ENCODE results near the gene TNS3. TPM values are rescaled to one million over a fixed set of nuclear protein-coding genes. Genes with fewer than 3 reads are reported as not detected.

TNS3 gene
- total and polyA plus RNA-seq, 2 donors (not counting 1 experiment from before 2014, with no cell fraction given), result 11.4 to 77.5 TPM

GRCh38 chr7:47557694-47558670 is 23.9 kb downstream of the TNS3 start:
- DNase-seq (no peak), ATAC-seq (ENCODE audit: low read depth) (no peak)
- no peak overlapping the region for H3K27ac ChIP-seq (ENCODE audit: low read length in 2 of 2)
- ChIA-PET POLR2A (no interaction called here), CTCF (no interaction called here)
- no peak for TF ChIP-seq EZH2 (IDR thresholded peaks at IDR 0.05; ENCODE audit: borderline replicate concordance, insufficient read depth, low read depth, low read length, poor library complexity, severe bottlenecking)
- no peak for TF ChIP-seq CTCF (IDR thresholded peaks at IDR 0.05)
- Mint-ChIP-seq H3K27ac (no peak overlapping the region), H3K9me3 (ENCODE audit: insufficient read depth) (no peaks in the 10 kb centered on the region), H3K4me1 (peaks cover 15% of the 10 kb centered on the region), H3K4me3 (no peak overlapping the region), H3K27me3 (no peaks in the 10 kb centered on the region)
- H3K4me3 ChIP-seq (ENCODE audit: control extremely low read depth in 1 of 5, extremely low read depth in 1 of 5, insufficient read depth in 1 of 5, low read depth in 2 of 5, low read length in 4 of 5), result no peak overlapping the region
- no peaks in the 10 kb centered on the region for H3K27me3 ChIP-seq (replicated peaks in 1 of 4; ENCODE audit: control extremely low read depth in 1 of 4, control insufficient read depth in 3 of 4, insufficient read depth in 4 of 4, low read length in 3 of 4)
- intact Hi-C loops (cut with micrococcal nuclease), result no loop called here
- peaks cover 0 to 5% (median 2%) of the 10 kb centered on the region in 3 donors for H3K9me3 ChIP-seq (ENCODE audit: control extremely low read depth in 1 of 3, control insufficient read depth in 2 of 3, insufficient read depth in 1 of 3, low read length in 2 of 3)
- H2AFZ ChIP-seq (ENCODE audit: insufficient read depth, low read depth, low read length, poor library complexity, severe bottlenecking), result no peak overlapping the region
- H3K79me2 ChIP-seq (ENCODE audit: control insufficient read depth, insufficient read depth, low read length), result peaks cover 30% of the 10 kb centered on the region
- H4K20me1 ChIP-seq (ENCODE audit: control insufficient read depth, insufficient read depth, low read length, poor library complexity, severe bottlenecking), result peaks cover 3% of the 10 kb centered on the region
- 97% methylated on average over 18 of the region's 19 CpGs for WGBS (ENCODE audit: insufficient coverage)
- no peak overlapping the region for H3K4me2 ChIP-seq (replicated peaks; ENCODE audit: low read depth, low read length, poor library complexity, severe bottlenecking)
- peaks cover 4 to 7% of the 10 kb centered on the region in 2 donors for H3K4me1 ChIP-seq (ENCODE audit: control insufficient read depth in 2 of 2, insufficient read depth in 2 of 2, low read length in 2 of 2)
- H3K36me3 ChIP-seq (replicated peaks in 1 of 2; ENCODE audit: control extremely low read depth in 1 of 2, control insufficient read depth in 1 of 2, extremely low read depth in 1 of 2, insufficient read depth in 2 of 2, low read length in 1 of 2), result peaks cover 0 to 2% of the 10 kb centered on the region in 2 experiments
- H3K9ac ChIP-seq (ENCODE audit: low read length), result no peak overlapping the region

- H3K27ac Mint-ChIP-seq, result no peak overlapping the region
- H3K9me3 Mint-ChIP-seq (ENCODE audit: insufficient read depth), result no peaks in the 10 kb centered on the region
- H3K4me1 Mint-ChIP-seq, result peaks cover 22% of the 10 kb centered on the region
- WGBS (ENCODE audit: insufficient coverage), result no CpG with 5 or more reads among the region's 4 CpGs
- DNase-seq (no peak), ATAC-seq (ENCODE audit: low read depth) (no peak)
- H3K27me3 Mint-ChIP-seq, result no peaks in the 10 kb centered on the region
- intact Hi-C loops (cut with micrococcal nuclease), result no loop called here
- H3K4me2 ChIP-seq (replicated peaks; ENCODE audit: low read depth, low read length, poor library complexity, severe bottlenecking), result no peak overlapping the region
- peaks cover 0 to 2% of the 10 kb centered on the region in 2 experiments for H3K36me3 ChIP-seq (replicated peaks in 1 of 2; ENCODE audit: control extremely low read depth in 1 of 2, control insufficient read depth in 1 of 2, extremely low read depth in 1 of 2, insufficient read depth in 2 of 2, low read length in 1 of 2)
- ChIA-PET CTCF (no interaction called here), POLR2A (no interaction called here)
- H3K4me3 ChIP-seq (ENCODE audit: control extremely low read depth in 1 of 5, extremely low read depth in 1 of 5, insufficient read depth in 1 of 5, low read depth in 2 of 5, low read length in 4 of 5), result no peak overlapping the region
- no peak overlapping the region for H3K27ac ChIP-seq (ENCODE audit: low read length in 2 of 2)
- peaks cover 0 to 5% (median 2%) of the 10 kb centered on the region in 3 donors for H3K9me3 ChIP-seq (ENCODE audit: control extremely low read depth in 1 of 3, control insufficient read depth in 2 of 3, insufficient read depth in 1 of 3, low read length in 2 of 3)
- H3K4me1 ChIP-seq (ENCODE audit: control insufficient read depth in 2 of 2, insufficient read depth in 2 of 2, low read length in 2 of 2), result peaks cover 11 to 14% of the 10 kb centered on the region in 2 donors
- H3K9ac ChIP-seq (ENCODE audit: low read length), result no peak overlapping the region
- no peak for TF ChIP-seq CTCF (IDR thresholded peaks at IDR 0.05)
- TF ChIP-seq EZH2 (IDR thresholded peaks at IDR 0.05; ENCODE audit: borderline replicate concordance, insufficient read depth, low read depth, low read length, poor library complexity, severe bottlenecking), result no peak
- H4K20me1 ChIP-seq (ENCODE audit: control insufficient read depth, insufficient read depth, low read length, poor library complexity, severe bottlenecking), result peaks cover 3% of the 10 kb centered on the region
- no peaks in the 10 kb centered on the region for H3K27me3 ChIP-seq (replicated peaks in 1 of 4; ENCODE audit: control extremely low read depth in 1 of 4, control insufficient read depth in 3 of 4, insufficient read depth in 4 of 4, low read length in 3 of 4)
- H2AFZ ChIP-seq (ENCODE audit: insufficient read depth, low read depth, low read length, poor library complexity, severe bottlenecking), result no peak overlapping the region
- H3K79me2 ChIP-seq (ENCODE audit: control insufficient read depth, insufficient read depth, low read length), result peaks cover 23% of the 10 kb centered on the region
- no peak overlapping the region for H3K4me3 Mint-ChIP-seq
These were observed 24.6 kb downstream of the TNS3 start for GRCh38 chr7:47557317-47557693.

Data from B cell (primary cell).